Endothelial cell of umbilical vein (primary cell): ENCODE results near the gene ATRNL1. TPM values are rescaled to one million over a fixed set of nuclear protein-coding genes. Genes with fewer than 3 reads are reported as not detected.

Experiments
- BruUV-seq: library from RNA; stranded (reverse); fragments of 400-500 nt; replicated peaks from 2 replicates; lab custom pipeline; 2021; lab: Mats Ljungman, UMichigan
- CTCF ChIA-PET: fragments of 300-600, 350-600 bp; sonication (Branson Sonifier 250); formaldehyde crosslinking; loops from one replicate; lab custom pipeline; 2021; ENCODE audit warnings: antibody characterized with exemption, inconsistent platforms; lab: Charles Lee
- POLR2A ChIA-PET: fragments of 300-600, 350-600 bp; sonication (Branson Sonifier 250); formaldehyde crosslinking; loops from one replicate; lab custom pipeline; 2021; ENCODE audit warnings: antibody characterized with exemption, inconsistent platforms; lab: Charles Lee
- DNase-seq: peaks from one replicate; pipeline ENCODE4 v3.0.0-alpha.2; 2011; ENCODE audit warnings: low read depth, low spot score
- FAIRE-seq: peaks from 2 replicates; lab custom pipeline; 2011; peaks lifted over from hg19 to GRCh38; lab: Jason Lieb, UNC
- H2AFZ ChIP-seq: 2 replicates; pipeline ENCODE4 v1.6.0; 2012; ENCODE audit warnings: low read depth, low read length, control low read depth, inconsistent platforms
- H3K27ac ChIP-seq: 2 replicates; pipeline ENCODE4 v1.5.1; 2011; ENCODE audit warnings: low read depth, mild to moderate bottlenecking, control low read depth, low read length, moderate library complexity; ENCODE audit not compliant: insufficient read depth
- H3K27me3 ChIP-seq, 2 experiments: 2 replicates each; pipeline versions ENCODE4 v1.6.0 to v1.6.1; 2011; ENCODE audit warnings: low read length in 2 of 2, mixed read lengths in 1 of 2; ENCODE audit not compliant: control insufficient read depth in 2 of 2, insufficient read depth in 2 of 2
- H3K36me3 ChIP-seq, 2 experiments: 2 replicates in 1 of 2; 3 replicates in 1 of 2; pipeline ENCODE4 v1.5.1; 2011; ENCODE audit warnings: low read length in 2 of 2, mild to moderate bottlenecking in 1 of 2, moderate library complexity in 1 of 2; ENCODE audit not compliant: control insufficient read depth in 2 of 2, insufficient read depth in 2 of 2; ENCODE audit errors: extremely low read depth in 1 of 2
- H3K4me1 ChIP-seq: 3 replicates; pipeline ENCODE4 v1.5.1; 2011; ENCODE audit warnings: mild to moderate bottlenecking, low read length; ENCODE audit not compliant: control insufficient read depth, insufficient read depth; ENCODE audit errors: extremely low read depth
- H3K4me2 ChIP-seq: 2 replicates; pipeline ENCODE4 v1.6.1; 2011; ENCODE audit warnings: low read length, control low read depth, mixed read lengths; ENCODE audit not compliant: insufficient read depth
- H3K4me3 ChIP-seq, 3 experiments: fragments of 200-600 bp in 1 of 3; sonication (generic), shearing (Covaris generic) in 1 of 3; replicated peaks in 1 of 3; 2 replicates each; pipeline ENCODE4 v1.5.1; 2011 to 2016; ENCODE audit warnings: control low read depth in 3 of 3, low read length in 3 of 3, mild to moderate bottlenecking in 2 of 3, inconsistent platforms in 1 of 3, low read depth in 1 of 3, moderate library complexity in 1 of 3; ENCODE audit not compliant: insufficient read depth in 1 of 3
- H3K79me2 ChIP-seq: 2 replicates; pipeline ENCODE4 v1.6.0; 2012; ENCODE audit warnings: low read length, inconsistent platforms; ENCODE audit not compliant: control insufficient read depth, insufficient read depth
- H3K9ac ChIP-seq: replicated peaks from 2 replicates; pipeline ENCODE3; 2011; ENCODE audit warnings: low read length, control low read depth; ENCODE audit not compliant: insufficient read depth; ENCODE audit errors: extremely low read depth
- H3K9me1 ChIP-seq: replicated peaks from 3 replicates; pipeline ENCODE4 v1.6.0; 2011; ENCODE audit warnings: mild to moderate bottlenecking, low read length; ENCODE audit not compliant: control insufficient read depth, insufficient read depth; ENCODE audit errors: extremely low read depth
- H3K9me3 ChIP-seq: replicated peaks from 2 replicates; pipeline ENCODE4 v1.5.1; 2012; ENCODE audit warnings: low read length, inconsistent platforms; ENCODE audit not compliant: control insufficient read depth, insufficient read depth
- H4K20me1 ChIP-seq: replicated peaks from 2 replicates; pipeline ENCODE3; 2011; ENCODE audit warnings: mild to moderate bottlenecking, low read length; ENCODE audit not compliant: control insufficient read depth, insufficient read depth; ENCODE audit errors: extremely low read depth
- CTCF ChIP-seq, 2 donors: IDR thresholded peaks; 1 replicate in 1 of 2; 2 replicates in 1 of 2; pipeline ENCODE4 v1.5.1; 2011; ENCODE audit warnings: low read length in 2 of 2, mild to moderate bottlenecking in 2 of 2, moderate library complexity in 2 of 2, control low read depth in 1 of 2, inconsistent platforms in 1 of 2, low read depth in 1 of 2; ENCODE audit not compliant: insufficient read depth in 1 of 2; ENCODE audit errors: extremely low read depth in 1 of 2
- EZH2 ChIP-seq: IDR thresholded peaks from 2 replicates; pipeline ENCODE4 v1.6.1; 2012; ENCODE audit warnings: borderline replicate concordance, low read depth, mild to moderate bottlenecking, moderate library complexity, low read length, inconsistent platforms; ENCODE audit not compliant: severe bottlenecking
- FOS ChIP-seq: IDR thresholded peaks from 2 replicates; pipeline ENCODE4 v1.6.1; 2011; ENCODE audit warnings: mild to moderate bottlenecking, low read length, moderate library complexity, borderline replicate concordance; ENCODE audit not compliant: insufficient read depth
- GATA2 ChIP-seq: IDR thresholded peaks from 2 replicates; pipeline ENCODE4 v1.7.0; 2011; ENCODE audit warnings: low read depth, mild to moderate bottlenecking, moderate library complexity, mixed read lengths, low read length; ENCODE audit not compliant: insufficient read length, insufficient read depth
- JUN ChIP-seq: IDR thresholded peaks from 2 replicates; pipeline ENCODE4 v1.6.1; 2011; ENCODE audit warnings: borderline replicate concordance, low read depth; ENCODE audit not compliant: insufficient read length, insufficient read depth
- MAX ChIP-seq: IDR thresholded peaks from 2 replicates; pipeline ENCODE4 v1.6.1; 2011; ENCODE audit not compliant: insufficient read depth, insufficient read length
- MYC ChIP-seq: IDR thresholded peaks from one replicate; pipeline ENCODE4 v1.6.1; 2011; ENCODE audit warnings: mild to moderate bottlenecking, low read depth, low read length
- POLR2A ChIP-seq: IDR thresholded peaks from 2 replicates; pipeline ENCODE4 v1.6.1; 2012; ENCODE audit warnings: low read depth, mild to moderate bottlenecking, control low read depth, low read length
- dilution Hi-C: fragments of 300-500 bp; cut with MboI; formaldehyde crosslinking; loops from one replicate; pipeline ENCODE4 v1.15.0; 2019; ENCODE audit warnings: low sequenced_read_pairs; ENCODE audit not compliant: extremely low pct_ligation_motif_present
- intact Hi-C: fragments of 100-400 bp; cut with micrococcal nuclease; formaldehyde crosslinking; loops from one replicate; pipeline ENCODE4 v1.10.0; 2022
- polyA plus RNA-seq, 4 experiments: library from polyadenylated mRNA; depleted of rRNA in 3 of 4; stranded (reverse) in 3 of 4; unstranded in 1 of 4; fragments of >200 nt; gene quantifications; 2 replicates each; pipeline versions ENCODE4 v1.2.1 to v1.2.3, GENCODE V29; 2011 to 2012; ENCODE audit warnings: missing spikeins in 1 of 4
- total RNA-seq: library from RNA; stranded (reverse); gene quantifications from 2 replicates; pipeline ENCODE4 v1.2.3, GENCODE V29; 2021

ATRNL1 gene
- total and polyA plus RNA-seq, 2 donors (not counting 3 experiments of a cell fraction or from before 2014, with no cell fraction given), result not detected

GRCh38 chr10:115653473-115653872 is 560.3 kb downstream of the ATRNL1 start:
- Histone ChIP-seq H3K9me1 (no peaks in the 10 kb centered on the region), H2AFZ (no peak overlapping the region), H3K36me3 (no peaks in the 10 kb centered on the region), H4K20me1 (no peaks in the 10 kb centered on the region), H3K9ac (no peak overlapping the region), H3K27me3 (no peaks in the 10 kb centered on the region), H3K4me1 (no peaks in the 10 kb centered on the region), H3K27ac (no peak overlapping the region), H3K4me3 (no peak overlapping the region), H3K4me2 (no peak overlapping the region), H3K79me2 (no peaks in the 10 kb centered on the region), H3K9me3 (no peaks in the 10 kb centered on the region)
- no peak for TF ChIP-seq GATA2
- no peak for TF ChIP-seq MYC
- TF ChIP-seq JUN, result no peak
- FAIRE-seq, result no peak
- ChIA-PET CTCF (no interaction called here), POLR2A (no interaction called here)
- dilution Hi-C loops, result no loop called here
- intact Hi-C loops, result no loop called here
- no TSS peak for BruUV-seq
- no peak for DNase-seq

- Histone ChIP-seq H3K4me1 (no peaks in the 10 kb centered on the region), H3K36me3 (no peaks in the 10 kb centered on the region), H3K9me1 (no peaks in the 10 kb centered on the region), H2AFZ (no peak overlapping the region), H3K4me3 (no peak overlapping the region), H3K27ac (no peak overlapping the region), H3K9ac (no peak overlapping the region), H3K4me2 (no peak overlapping the region), H4K20me1 (no peaks in the 10 kb centered on the region), H3K27me3 (no peaks in the 10 kb centered on the region), H3K9me3 (no peaks in the 10 kb centered on the region), H3K79me2 (no peaks in the 10 kb centered on the region)
- POLR2A ChIA-PET, result no interaction called here
- intact Hi-C loops (no loop called here), dilution Hi-C loops (no loop called here)
- no peak for DNase-seq
- CTCF ChIA-PET, result no interaction called here
- TF ChIP-seq MAX (no peak), JUN (no peak), POLR2A (no peak), MYC (no peak), EZH2 (no peak), CTCF (IDR thresholded peaks at IDR 0.05; ENCODE audit: extremely low read depth in 1 of 2, insufficient read depth in 1 of 2, low read depth in 1 of 2, low read length in 2 of 2) (no peak), FOS (no peak)
- BruUV-seq, result no TSS peak
- FAIRE-seq, result no peak
These were observed 561.8 kb downstream of the ATRNL1 start for GRCh38 chr10:115654961-115655360.
